GM12878 (cell line): ENCODE results near the gene MT1B. TPM values are rescaled to one million over a fixed set of nuclear protein-coding genes. Genes with fewer than 3 reads are reported as not detected.

Experiments
- ATAC-seq: fragments of 200-7000 bp; cut with Tn5 transposase; 3 replicates; pipeline ENCODE4 v1.9.1; 2020; ENCODE audit warnings: mild to moderate bottlenecking, moderate library complexity
- BruUV-seq: library from RNA; stranded (reverse); fragments of 400-500 nt; replicated peaks from 2 replicates; lab custom pipeline; 2021; lab: Mats Ljungman, UMichigan
- CTCF ChIA-PET: fragments of 300-600 bp; sonication (Branson Sonifier 250); formaldehyde crosslinking; extraction: SDS; loops from one replicate; lab custom pipeline; 2021; ENCODE audit warnings: inconsistent platforms; lab: Yijun Ruan, JAX
- POLR2A ChIA-PET: fragments of 350-600 bp; formaldehyde crosslinking; extraction: SDS; loops from one replicate; lab custom pipeline; 2021; ENCODE audit warnings: inconsistent platforms; lab: Charles Lee
- RAD21 ChIA-PET: fragments of 300-600 bp; sonication (Branson Sonifier 250); formaldehyde crosslinking; loops from one replicate; lab custom pipeline; 2023; ENCODE audit warnings: antibody characterized with exemption; ENCODE audit not compliant: unreplicated experiment; lab: Charles Lee
- SMC1A ChIA-PET: fragments of 300-600 bp; sonication (Branson Sonifier 250); formaldehyde crosslinking; loops from one replicate; lab custom pipeline; 2023; ENCODE audit not compliant: unreplicated experiment, uncharacterized antibody; lab: Charles Lee
- DNase-seq: peaks from one replicate; pipeline ENCODE4 v3.0.0-alpha.2; 2011; ENCODE audit warnings: low read depth, low spot score
- FAIRE-seq: peaks from 3 replicates; lab custom pipeline; 2011; peaks lifted over from hg19 to GRCh38; lab: Jason Lieb, UNC
- H2AFZ ChIP-seq: 2 replicates; pipeline ENCODE4 v1.6.0; 2011; ENCODE audit warnings: low read depth, low read length, control low read depth; ENCODE audit not compliant: control insufficient read depth
- H3K27ac ChIP-seq: 2 replicates; pipeline ENCODE4 v1.5.1; 2011; ENCODE audit warnings: control low read depth; ENCODE audit not compliant: control insufficient read depth, insufficient read depth
- H3K27me3 ChIP-seq, 2 experiments: replicated peaks in 1 of 2; 2 replicates each; pipeline versions ENCODE4 v1.6.0 to v1.6.1; 2011; ENCODE audit warnings: low read length in 1 of 2; ENCODE audit not compliant: control insufficient read depth in 2 of 2, insufficient read depth in 2 of 2
- H3K36me3 ChIP-seq, 2 experiments: 2 replicates each; pipeline ENCODE4 v1.5.1; 2011; ENCODE audit warnings: low read length in 1 of 2; ENCODE audit not compliant: control insufficient read depth in 2 of 2, insufficient read depth in 2 of 2
- H3K4me1 ChIP-seq: 2 replicates; pipeline ENCODE4 v1.6.1; 2011; ENCODE audit warnings: mild to moderate bottlenecking, low read length, moderate library complexity, mixed read lengths; ENCODE audit not compliant: control insufficient read depth, insufficient read depth
- H3K4me2 ChIP-seq: 2 replicates; pipeline ENCODE4 v1.6.0; 2011; ENCODE audit warnings: control low read depth; ENCODE audit not compliant: control insufficient read depth, insufficient read depth
- H3K4me3 ChIP-seq: fragments of 200-600 bp; sonication (generic); 2 replicates; pipeline ENCODE4 v1.5.1; 2016
- H3K79me2 ChIP-seq: 2 replicates; pipeline ENCODE4 v1.6.0; 2011; ENCODE audit warnings: low read length; ENCODE audit not compliant: control insufficient read depth, insufficient read depth
- H3K9ac ChIP-seq: 2 replicates; pipeline ENCODE4 v1.8.0; 2011; ENCODE audit warnings: low read length, control low read depth, mixed read lengths; ENCODE audit not compliant: control insufficient read depth, insufficient read depth
- H3K9me3 ChIP-seq: replicated peaks from 3 replicates; pipeline ENCODE4 v1.5.1; 2011; ENCODE audit warnings: mild to moderate bottlenecking, low read length; ENCODE audit not compliant: control insufficient read depth, insufficient read depth
- H4K20me1 ChIP-seq: 2 replicates; pipeline ENCODE4 v1.6.0; 2011; ENCODE audit not compliant: control insufficient read depth, insufficient read depth
- FOS ChIP-seq: IDR thresholded peaks from 3 replicates; pipeline ENCODE4 v1.6.1; 2011; ENCODE audit warnings: borderline replicate concordance; ENCODE audit not compliant: insufficient read length; ENCODE audit errors: extremely low read depth
- GATAD2B ChIP-seq: fragments of 450-650 bp; conservative IDR thresholded peaks from 2 replicates; pipeline ENCODE4 v1.6.1; 2017; ENCODE audit warnings: low read depth, mild to moderate bottlenecking, moderate library complexity
- MEF2B ChIP-seq: fragments of 450-650 bp; IDR thresholded peaks from 2 replicates; pipeline ENCODE4 v1.6.1; 2018; ENCODE audit warnings: mild to moderate bottlenecking, moderate library complexity; ENCODE audit not compliant: partially characterized antibody, poor library complexity, severe bottlenecking
- SIX5 ChIP-seq: IDR thresholded peaks from 2 replicates; pipeline ENCODE4 v1.6.1; 2011; ENCODE audit warnings: mild to moderate bottlenecking, low read depth, low read length, moderate library complexity; ENCODE audit not compliant: severe bottlenecking
- SREBF2 ChIP-seq: IDR thresholded peaks from 2 replicates; pipeline ENCODE4 v1.6.1; 2012; ENCODE audit warnings: mild to moderate bottlenecking, low read length
- ZNF384 ChIP-seq: IDR thresholded peaks from 2 replicates; pipeline ENCODE4 v1.6.1; 2012; ENCODE audit warnings: low read depth, mild to moderate bottlenecking, low read length, improper control_type of control experiment, borderline replicate concordance
- WGBS: methylation state at CpG from one replicate; pipeline ENCODE4 v1.1.6; 2016; ENCODE audit warnings: low lambda C conversion rate; ENCODE audit not compliant: insufficient replicate concordance, insufficient coverage; ENCODE audit errors: missing lambda C conversion rate; 5-methylcytosine and 5-hydroxymethylcytosine counted together
- in situ Hi-C: fragments of 300-500 bp; cut with MboI; formaldehyde crosslinking; loops from 9 replicates; pipeline ENCODE4 v1.14.3; 2018; ENCODE audit warnings: mixed read lengths
- intact Hi-C: fragments of 100-400 bp; cut with micrococcal nuclease; formaldehyde crosslinking; loops from one replicate; pipeline ENCODE4 v1.14.2; 2022; ENCODE audit not compliant: unreplicated experiment
- polyA plus RNA-seq, 11 experiments: library from polyadenylated mRNA; depleted of rRNA in 4 of 11; unstranded in 6 of 11; stranded (reverse) in 5 of 11; fragments of >200 nt; fragmentation: Nextera tagmentation in 4 of 11; fragmentation: Illumina TruSeq in 1 of 11; extraction: Ambion mirVana in 4 of 11; extraction: Trizol in 1 of 11; gene quantifications; 1 replicate in 1 of 11; 2 replicates in 10 of 11; pipeline versions ENCODE4 v1.2.1 to v1.2.3, GENCODE V29; 2011 to 2016; ENCODE audit warnings: inconsistent platforms in 2 of 11, missing spikeins in 2 of 11, low read depth in 1 of 11
- total RNA-seq, 4 experiments: library from RNA; depleted of rRNA in 3 of 4; stranded (reverse); fragments of >200 nt in 3 of 4; fragmentation: Illumina TruSeq in 1 of 4; extraction: Trizol in 1 of 4; gene quantifications; 2 replicates each; pipeline versions ENCODE4 v1.2.1 to v1.2.3, GENCODE V29; 2013 to 2021

Gene MT1B
- total and polyA plus RNA-seq, 10 of the 15 experiments (the other 5 are each of a cell fraction or from before 2014, with no cell fraction given): not detected

DNA sequence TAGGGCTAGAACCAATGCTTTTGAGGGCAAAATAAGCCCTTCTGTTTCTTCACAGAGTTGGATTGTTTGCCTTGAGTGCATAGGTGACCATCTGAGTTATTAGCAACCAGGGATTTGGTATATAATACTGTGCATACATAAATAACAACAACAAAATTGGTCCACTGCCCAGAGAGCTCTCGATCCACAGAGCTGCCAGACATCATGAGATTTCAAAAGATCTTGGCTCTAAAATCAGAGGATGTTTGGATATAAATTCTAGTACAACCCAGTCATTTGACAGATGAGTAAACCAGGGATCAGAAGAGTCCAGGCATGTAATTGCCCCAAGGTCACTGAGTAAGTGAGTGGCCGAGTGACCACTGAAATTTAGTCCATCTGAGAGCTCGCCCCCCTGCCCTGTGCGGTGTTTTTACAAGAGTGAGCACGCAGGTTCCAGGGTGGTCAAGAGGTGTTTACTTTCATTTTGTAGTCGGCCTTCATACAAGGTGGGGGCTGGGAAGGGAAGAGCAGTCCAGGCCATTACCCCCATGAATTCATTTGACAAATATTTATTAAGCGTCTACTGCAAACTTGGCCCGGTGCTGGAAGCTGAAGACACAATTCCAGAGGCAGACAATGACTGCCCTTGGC is 45.1 kb upstream of the MT1B start:
- ChIA-PET POLR2A (no interaction called here), SMC1A (interaction anchor here (0.6 to 1.4 kb wide), 3 partner anchors 17 to 96 kb away, joined by 3 to 5 read pairs (median 3); partner anchors contain the start of gene MT3), RAD21 (interaction anchor here (4.9 kb wide), 1 partner anchor 95 kb away, joined by 44 read pairs; no protein-coding TSS in a partner anchor), CTCF (interaction anchor here (1.2 to 10.0 kb wide), 2 partner anchors 89 to 95 kb away, joined by 3 to 77 read pairs; no protein-coding TSS in a partner anchor)
- H3K9ac ChIP-seq: no peak overlapping the region
- FAIRE-seq: no peak
- no peaks in the 10 kb centered on the region for H3K36me3 ChIP-seq
- no peak overlapping the region for H3K4me3 ChIP-seq
- H3K79me2 ChIP-seq: no peaks in the 10 kb centered on the region
- no peak for TF ChIP-seq SIX5
- TF ChIP-seq FOS: no peak
- TF ChIP-seq MEF2B: no peak
- TF ChIP-seq SREBF2: no peak
- no peak for TF ChIP-seq GATAD2B
- TF ChIP-seq ZNF384: no peak
- no peaks in the 10 kb centered on the region for H4K20me1 ChIP-seq
- 87% methylated on average over 8 of the region's 8 CpGs for WGBS
- BruUV-seq: no TSS peak
- no peak overlapping the region for H3K27ac ChIP-seq
- in situ Hi-C loops: no loop called here
- no peaks in the 10 kb centered on the region for H3K9me3 ChIP-seq
- no peak for ATAC-seq
- intact Hi-C loops: no loop called here
- peaks cover 25% of the 10 kb centered on the region for H3K4me1 ChIP-seq
- H2AFZ ChIP-seq: no peak overlapping the region
- H3K27me3 ChIP-seq: no peaks in the 10 kb centered on the region; a peak in 2 of 4 replicates
- no peak for DNase-seq
- H3K4me2 ChIP-seq: no peak overlapping the region
